GM23338 (cell line): ENCODE measurements around the gene FGGY. TPM values are rescaled to one million over a fixed set of nuclear protein-coding genes. Genes with fewer than 3 reads are reported as not detected.

Experiments
- ATAC-seq: fragments of 200-7000 bp; cut with Tn5 transposase; 3 replicates; pipeline ENCODE4 v1.9.1; 2020
- DNase-seq: peaks from one replicate; pipeline ENCODE4 v3.0.0-alpha.2; 2015; ENCODE audit warnings: low spot score
- H2AFZ ChIP-seq: fragments of 200-600 bp; sonication (generic); 2 replicates; pipeline ENCODE4 v1.8.0; 2016; ENCODE audit warnings: antibody characterized with exemption, mild to moderate bottlenecking, moderate library complexity
- H3F3A ChIP-seq: fragments of 200-600 bp; sonication (generic); replicated peaks from 2 replicates; pipeline ENCODE4 v1.8.0; 2017; ENCODE audit warnings: antibody characterized with exemption, mixed run types, low read depth
- H3K27ac ChIP-seq: fragments of 200-600 bp; sonication (generic); 2 replicates; pipeline ENCODE4 v1.6.1; 2016; ENCODE audit warnings: low read depth
- H3K27me3 ChIP-seq: fragments of 200-600 bp; sonication (generic); 2 replicates; pipeline ENCODE4 v1.8.0; 2016; ENCODE audit warnings: mild to moderate bottlenecking, mixed run types, moderate library complexity; ENCODE audit not compliant: insufficient read depth
- H3K36me3 ChIP-seq: fragments of 200-600 bp; sonication (generic); 2 replicates; pipeline ENCODE4 v1.8.0; 2016; ENCODE audit warnings: mild to moderate bottlenecking; ENCODE audit not compliant: insufficient read depth
- H3K4me1 ChIP-seq: fragments of 200-600 bp; sonication (generic); 2 replicates; pipeline ENCODE4 v1.8.0; 2016; ENCODE audit warnings: mild to moderate bottlenecking, moderate library complexity; ENCODE audit not compliant: insufficient read depth
- H3K4me2 ChIP-seq: fragments of 200-600 bp; sonication (generic); 2 replicates; pipeline ENCODE4 v1.7.1; 2017; ENCODE audit warnings: mixed run types
- H3K4me3 ChIP-seq: fragments of 200-600 bp; sonication (generic); 2 replicates; pipeline ENCODE4 v1.6.1; 2016; ENCODE audit warnings: mixed run types
- H3K79me2 ChIP-seq: fragments of 200-600 bp; sonication (generic); replicated peaks from 2 replicates; pipeline ENCODE4 v1.8.0; 2017; ENCODE audit warnings: mild to moderate bottlenecking; ENCODE audit not compliant: insufficient read depth
- H3K9me2 ChIP-seq: fragments of 200-600 bp; sonication (generic); 2 replicates; pipeline ENCODE4 v1.8.0; 2017; ENCODE audit not compliant: insufficient read depth
- H4K20me1 ChIP-seq: fragments of 200-600 bp; sonication (generic); replicated peaks from 2 replicates; pipeline ENCODE4 v1.8.0; 2017; ENCODE audit warnings: mild to moderate bottlenecking; ENCODE audit not compliant: insufficient read depth
- H3K27ac Mint-ChIP-seq: 2 replicates; pipeline ENCODE4 v1.8.0; 2020; ENCODE audit warnings: inconsistent platforms, mild to moderate bottlenecking, moderate library complexity, mixed read lengths
- H3K27me3 Mint-ChIP-seq: 3 replicates; pipeline ENCODE4 v1.8.0; 2022; ENCODE audit warnings: low read depth, mild to moderate bottlenecking, moderate library complexity, mixed read lengths, inconsistent platforms; ENCODE audit not compliant: insufficient read depth, poor library complexity
- H3K36me3 Mint-ChIP-seq: 3 replicates; pipeline ENCODE4 v1.8.0; 2021; ENCODE audit warnings: low read depth, mild to moderate bottlenecking, inconsistent platforms, moderate library complexity, mixed read lengths
- H3K4me1 Mint-ChIP-seq: 3 replicates; pipeline ENCODE4 v1.8.0; 2020; ENCODE audit warnings: mild to moderate bottlenecking, inconsistent platforms, mixed read lengths
- H3K4me3 Mint-ChIP-seq: 3 replicates; pipeline ENCODE4 v1.8.0; 2021; ENCODE audit warnings: moderate library complexity, mild to moderate bottlenecking, inconsistent platforms, mixed read lengths
- H3K9me3 Mint-ChIP-seq: 3 replicates; pipeline ENCODE4 v1.8.0; 2020; ENCODE audit warnings: moderate library complexity, mild to moderate bottlenecking, inconsistent platforms, mixed read lengths
- CREB1 ChIP-seq: fragments of 250-450 bp; sonication (Bioruptor Pico); IDR thresholded peaks from 2 replicates; pipeline ENCODE4 v1.5.0; 2020; ENCODE audit warnings: low read depth, mild to moderate bottlenecking, moderate library complexity
- EZH2 ChIP-seq: fragments of 200-600 bp; sonication (generic); IDR thresholded peaks from one replicate; pipeline ENCODE4 v1.8.0; 2017; ENCODE audit warnings: antibody characterized with exemption, mild to moderate bottlenecking, low read depth; ENCODE audit not compliant: unreplicated experiment
- EZH2phosphoT487 ChIP-seq: fragments of 200-600 bp; sonication (generic); IDR thresholded peaks from one replicate; pipeline ENCODE4 v1.8.1; 2018; ENCODE audit warnings: antibody characterized with exemption; ENCODE audit not compliant: unreplicated experiment
- JUNB ChIP-seq: IDR thresholded peaks from one replicate; pipeline ENCODE4 v1.6.1; 2016; ENCODE audit warnings: antibody characterized with exemption; ENCODE audit not compliant: unreplicated experiment
- NANOG ChIP-seq: IDR thresholded peaks from 2 replicates; pipeline ENCODE4 v1.6.1; 2016; ENCODE audit warnings: antibody characterized with exemption, borderline replicate concordance
- POLR2AphosphoS5 ChIP-seq: IDR thresholded peaks from 2 replicates; pipeline ENCODE4 v1.6.1; 2016; ENCODE audit warnings: antibody characterized with exemption, low read depth
- STAT1 ChIP-seq: IDR thresholded peaks from one replicate; pipeline ENCODE4 v1.6.1; 2016; ENCODE audit warnings: antibody characterized with exemption; ENCODE audit not compliant: unreplicated experiment
- ZNF114 ChIP-seq: fragments of 250-450 bp; sonication (Bioruptor Pico); IDR thresholded peaks from 2 replicates; pipeline ENCODE4 v1.5.0; 2020; ENCODE audit warnings: mild to moderate bottlenecking, moderate library complexity
- ZNF331 ChIP-seq: fragments of 250-450 bp; sonication (Bioruptor Pico); IDR thresholded peaks from 2 replicates; pipeline ENCODE4 v1.5.0; 2020; ENCODE audit warnings: low read depth, mild to moderate bottlenecking, moderate library complexity
- polyA plus RNA-seq: library from polyadenylated mRNA; unstranded; fragments of >200 nt; fragmentation: Nextera tagmentation; extraction: Ambion mirVana; gene quantifications from 2 replicates; pipeline ENCODE4 v1.2.1, GENCODE V29; 2016
- total RNA-seq: library from RNA; depleted of rRNA; stranded (reverse); fragments of >200 nt; shearing (Covaris generic); gene quantifications from 2 replicates; pipeline ENCODE4 v1.2.3, GENCODE V29; 2014
- TF ChIP-seq, protein P1 (sequence below): IDR thresholded peaks from one replicate; pipeline ENCODE4 v1.6.1; 2018; ENCODE audit warnings: antibody characterized with exemption; ENCODE audit not compliant: unreplicated experiment
- TF ChIP-seq, protein P2 (sequence below), 2 experiments: fragments of 200-600 bp in 1 of 2; sonication (generic) in 1 of 2; conservative IDR thresholded peaks; 2 replicates each; pipeline versions ENCODE4 v1.5.1 to v1.6.1; 2016 to 2017; ENCODE audit warnings: antibody characterized with exemption in 2 of 2, low read depth in 2 of 2, mild to moderate bottlenecking in 2 of 2, moderate library complexity in 1 of 2
- TF ChIP-seq, protein P3 (sequence below): fragments of 250-450 bp; sonication (Bioruptor Pico); IDR thresholded peaks from 2 replicates; pipeline ENCODE4 v1.5.0; 2020; ENCODE audit warnings: mild to moderate bottlenecking, moderate library complexity

The FGGY gene
- total and polyA plus RNA-seq, 2 experiments from 2014 or later: 10.9 to 21.4 TPM

DNA sequence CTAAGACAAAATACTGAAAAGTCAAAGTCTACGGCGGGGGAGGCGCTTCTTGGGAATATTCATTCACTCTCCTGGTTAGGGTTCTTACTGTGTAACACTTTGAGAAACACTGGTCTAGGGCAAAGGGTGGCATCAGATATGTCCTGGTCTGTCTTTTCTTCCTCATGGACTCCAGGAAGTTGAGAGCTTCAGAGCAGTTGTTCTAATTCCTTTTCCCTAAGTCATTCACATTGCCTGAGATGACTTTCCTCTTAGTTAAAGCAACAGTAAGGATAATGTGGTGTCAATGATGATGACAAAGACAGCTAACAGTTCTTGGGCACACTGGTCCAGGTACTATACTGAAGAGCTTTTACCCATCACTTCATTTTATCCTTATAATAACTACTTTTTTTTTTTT is 27.0 kb downstream of the FGGY start (continued):
- TF ChIP-seq, protein P1, sequence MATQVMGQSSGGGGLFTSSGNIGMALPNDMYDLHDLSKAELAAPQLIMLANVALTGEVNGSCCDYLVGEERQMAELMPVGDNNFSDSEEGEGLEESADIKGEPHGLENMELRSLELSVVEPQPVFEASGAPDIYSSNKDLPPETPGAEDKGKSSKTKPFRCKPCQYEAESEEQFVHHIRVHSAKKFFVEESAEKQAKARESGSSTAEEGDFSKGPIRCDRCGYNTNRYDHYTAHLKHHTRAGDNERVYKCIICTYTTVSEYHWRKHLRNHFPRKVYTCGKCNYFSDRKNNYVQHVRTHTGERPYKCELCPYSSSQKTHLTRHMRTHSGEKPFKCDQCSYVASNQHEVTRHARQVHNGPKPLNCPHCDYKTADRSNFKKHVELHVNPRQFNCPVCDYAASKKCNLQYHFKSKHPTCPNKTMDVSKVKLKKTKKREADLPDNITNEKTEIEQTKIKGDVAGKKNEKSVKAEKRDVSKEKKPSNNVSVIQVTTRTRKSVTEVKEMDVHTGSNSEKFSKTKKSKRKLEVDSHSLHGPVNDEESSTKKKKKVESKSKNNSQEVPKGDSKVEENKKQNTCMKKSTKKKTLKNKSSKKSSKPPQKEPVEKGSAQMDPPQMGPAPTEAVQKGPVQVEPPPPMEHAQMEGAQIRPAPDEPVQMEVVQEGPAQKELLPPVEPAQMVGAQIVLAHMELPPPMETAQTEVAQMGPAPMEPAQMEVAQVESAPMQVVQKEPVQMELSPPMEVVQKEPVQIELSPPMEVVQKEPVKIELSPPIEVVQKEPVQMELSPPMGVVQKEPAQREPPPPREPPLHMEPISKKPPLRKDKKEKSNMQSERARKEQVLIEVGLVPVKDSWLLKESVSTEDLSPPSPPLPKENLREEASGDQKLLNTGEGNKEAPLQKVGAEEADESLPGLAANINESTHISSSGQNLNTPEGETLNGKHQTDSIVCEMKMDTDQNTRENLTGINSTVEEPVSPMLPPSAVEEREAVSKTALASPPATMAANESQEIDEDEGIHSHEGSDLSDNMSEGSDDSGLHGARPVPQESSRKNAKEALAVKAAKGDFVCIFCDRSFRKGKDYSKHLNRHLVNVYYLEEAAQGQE: no peak
- TF ChIP-seq ZNF331 (no peak), ZNF114 (CRISPR knock-in tag) (no peak), JUNB (no peak), EZH2 (no peak), STAT1 (no peak), CREB1 (CRISPR knock-in tag) (no peak), POLR2AphosphoS5 (no peak), EZH2phosphoT487 (no peak)
- TF ChIP-seq, protein P2, sequence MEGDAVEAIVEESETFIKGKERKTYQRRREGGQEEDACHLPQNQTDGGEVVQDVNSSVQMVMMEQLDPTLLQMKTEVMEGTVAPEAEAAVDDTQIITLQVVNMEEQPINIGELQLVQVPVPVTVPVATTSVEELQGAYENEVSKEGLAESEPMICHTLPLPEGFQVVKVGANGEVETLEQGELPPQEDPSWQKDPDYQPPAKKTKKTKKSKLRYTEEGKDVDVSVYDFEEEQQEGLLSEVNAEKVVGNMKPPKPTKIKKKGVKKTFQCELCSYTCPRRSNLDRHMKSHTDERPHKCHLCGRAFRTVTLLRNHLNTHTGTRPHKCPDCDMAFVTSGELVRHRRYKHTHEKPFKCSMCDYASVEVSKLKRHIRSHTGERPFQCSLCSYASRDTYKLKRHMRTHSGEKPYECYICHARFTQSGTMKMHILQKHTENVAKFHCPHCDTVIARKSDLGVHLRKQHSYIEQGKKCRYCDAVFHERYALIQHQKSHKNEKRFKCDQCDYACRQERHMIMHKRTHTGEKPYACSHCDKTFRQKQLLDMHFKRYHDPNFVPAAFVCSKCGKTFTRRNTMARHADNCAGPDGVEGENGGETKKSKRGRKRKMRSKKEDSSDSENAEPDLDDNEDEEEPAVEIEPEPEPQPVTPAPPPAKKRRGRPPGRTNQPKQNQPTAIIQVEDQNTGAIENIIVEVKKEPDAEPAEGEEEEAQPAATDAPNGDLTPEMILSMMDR (conservative IDR thresholded peaks at IDR 0.05; ENCODE audit: low read depth in 2 of 2): no peak

DNA sequence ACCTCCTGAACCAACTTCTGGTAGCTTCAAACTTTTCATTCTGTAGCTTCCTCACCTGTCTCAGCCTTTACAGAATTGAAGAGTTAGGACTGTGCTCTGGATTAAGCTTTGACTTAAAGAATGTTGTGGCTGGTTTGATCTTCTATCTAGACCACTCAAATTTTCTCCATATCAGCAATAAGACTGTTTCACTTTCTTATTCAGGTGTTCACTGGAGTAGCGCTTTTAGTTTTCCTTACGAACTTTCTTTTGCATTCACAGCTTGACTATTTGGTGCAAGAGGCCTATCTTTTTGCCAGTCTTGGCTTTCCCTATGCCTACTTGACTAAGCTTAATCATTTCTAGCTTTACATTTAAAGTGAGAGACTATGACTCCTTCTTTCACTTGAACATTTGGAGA is 31.5 kb downstream of the FGGY start:
- H4K20me1 ChIP-seq: no peaks in the 10 kb centered on the region
- DNase-seq (no peak), ATAC-seq (no peak)
- no peaks in the 10 kb centered on the region for H3F3A ChIP-seq
- H2AFZ ChIP-seq: no peak overlapping the region
- no peak overlapping the region for H3K4me3 ChIP-seq
- H3K36me3 ChIP-seq: no peaks in the 10 kb centered on the region
- H3K27me3 ChIP-seq: no peaks in the 10 kb centered on the region
- TF ChIP-seq EZH2phosphoT487: no peak
- TF ChIP-seq CREB1 (CRISPR knock-in tag): no peak
- TF ChIP-seq, protein P3, sequence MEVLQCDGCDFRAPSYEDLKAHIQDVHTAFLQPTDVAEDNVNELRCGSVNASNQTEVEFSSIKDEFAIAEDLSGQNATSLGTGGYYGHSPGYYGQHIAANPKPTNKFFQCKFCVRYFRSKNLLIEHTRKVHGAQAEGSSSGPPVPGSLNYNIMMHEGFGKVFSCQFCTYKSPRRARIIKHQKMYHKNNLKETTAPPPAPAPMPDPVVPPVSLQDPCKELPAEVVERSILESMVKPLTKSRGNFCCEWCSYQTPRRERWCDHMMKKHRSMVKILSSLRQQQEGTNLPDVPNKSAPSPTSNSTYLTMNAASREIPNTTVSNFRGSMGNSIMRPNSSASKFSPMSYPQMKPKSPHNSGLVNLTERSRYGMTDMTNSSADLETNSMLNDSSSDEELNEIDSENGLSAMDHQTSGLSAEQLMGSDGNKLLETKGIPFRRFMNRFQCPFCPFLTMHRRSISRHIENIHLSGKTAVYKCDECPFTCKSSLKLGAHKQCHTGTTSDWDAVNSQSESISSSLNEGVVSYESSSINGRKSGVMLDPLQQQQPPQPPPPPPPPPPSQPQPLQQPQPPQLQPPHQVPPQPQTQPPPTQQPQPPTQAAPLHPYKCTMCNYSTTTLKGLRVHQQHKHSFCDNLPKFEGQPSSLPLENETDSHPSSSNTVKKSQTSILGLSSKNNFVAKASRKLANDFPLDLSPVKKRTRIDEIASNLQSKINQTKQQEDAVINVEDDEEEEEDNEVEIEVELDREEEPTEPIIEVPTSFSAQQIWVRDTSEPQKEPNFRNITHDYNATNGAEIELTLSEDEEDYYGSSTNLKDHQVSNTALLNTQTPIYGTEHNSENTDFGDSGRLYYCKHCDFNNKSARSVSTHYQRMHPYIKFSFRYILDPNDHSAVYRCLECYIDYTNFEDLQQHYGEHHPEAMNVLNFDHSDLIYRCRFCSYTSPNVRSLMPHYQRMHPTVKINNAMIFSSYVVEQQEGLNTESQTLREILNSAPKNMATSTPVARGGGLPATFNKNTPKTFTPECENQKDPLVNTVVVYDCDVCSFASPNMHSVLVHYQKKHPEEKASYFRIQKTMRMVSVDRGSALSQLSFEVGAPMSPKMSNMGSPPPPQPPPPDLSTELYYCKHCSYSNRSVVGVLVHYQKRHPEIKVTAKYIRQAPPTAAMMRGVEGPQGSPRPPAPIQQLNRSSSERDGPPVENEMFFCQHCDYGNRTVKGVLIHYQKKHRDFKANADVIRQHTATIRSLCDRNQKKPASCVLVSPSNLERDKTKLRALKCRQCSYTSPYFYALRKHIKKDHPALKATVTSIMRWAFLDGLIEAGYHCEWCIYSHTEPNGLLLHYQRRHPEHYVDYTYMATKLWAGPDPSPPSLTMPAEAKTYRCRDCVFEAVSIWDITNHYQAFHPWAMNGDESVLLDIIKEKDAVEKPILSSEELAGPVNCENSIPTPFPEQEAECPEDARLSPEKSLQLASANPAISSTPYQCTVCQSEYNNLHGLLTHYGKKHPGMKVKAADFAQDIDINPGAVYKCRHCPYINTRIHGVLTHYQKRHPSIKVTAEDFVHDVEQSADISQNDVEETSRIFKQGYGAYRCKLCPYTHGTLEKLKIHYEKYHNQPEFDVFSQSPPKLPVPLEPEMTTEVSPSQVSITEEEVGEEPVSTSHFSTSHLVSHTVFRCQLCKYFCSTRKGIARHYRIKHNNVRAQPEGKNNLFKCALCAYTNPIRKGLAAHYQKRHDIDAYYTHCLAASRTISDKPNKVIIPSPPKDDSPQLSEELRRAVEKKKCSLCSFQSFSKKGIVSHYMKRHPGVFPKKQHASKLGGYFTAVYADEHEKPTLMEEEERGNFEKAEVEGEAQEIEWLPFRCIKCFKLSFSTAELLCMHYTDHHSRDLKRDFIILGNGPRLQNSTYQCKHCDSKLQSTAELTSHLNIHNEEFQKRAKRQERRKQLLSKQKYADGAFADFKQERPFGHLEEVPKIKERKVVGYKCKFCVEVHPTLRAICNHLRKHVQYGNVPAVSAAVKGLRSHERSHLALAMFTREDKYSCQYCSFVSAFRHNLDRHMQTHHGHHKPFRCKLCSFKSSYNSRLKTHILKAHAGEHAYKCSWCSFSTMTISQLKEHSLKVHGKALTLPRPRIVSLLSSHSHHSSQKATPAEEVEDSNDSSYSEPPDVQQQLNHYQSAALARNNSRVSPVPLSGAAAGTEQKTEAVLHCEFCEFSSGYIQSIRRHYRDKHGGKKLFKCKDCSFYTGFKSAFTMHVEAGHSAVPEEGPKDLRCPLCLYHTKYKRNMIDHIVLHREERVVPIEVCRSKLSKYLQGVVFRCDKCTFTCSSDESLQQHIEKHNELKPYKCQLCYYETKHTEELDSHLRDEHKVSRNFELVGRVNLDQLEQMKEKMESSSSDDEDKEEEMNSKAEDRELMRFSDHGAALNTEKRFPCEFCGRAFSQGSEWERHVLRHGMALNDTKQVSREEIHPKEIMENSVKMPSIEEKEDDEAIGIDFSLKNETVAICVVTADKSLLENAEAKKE (CRISPR knock-in tag): no peak
- TF ChIP-seq NANOG: no peak
- no peak for TF ChIP-seq JUNB
- TF ChIP-seq ZNF331: no peak
- Mint-ChIP-seq H3K4me1 (peaks cover 8% of the 10 kb centered on the region; the same call in 2 of the 3 replicates), H3K27me3 (no peaks in the 10 kb centered on the region), H3K4me3 (no peak overlapping the region), H3K36me3 (peaks cover 29% of the 10 kb centered on the region), H3K27ac (no peak overlapping the region), H3K9me3 (peaks cover 6% of the 10 kb centered on the region; the same call in 2 of the 3 replicates)
- no peaks in the 10 kb centered on the region for H3K79me2 ChIP-seq
- no peaks in the 10 kb centered on the region for H3K4me1 ChIP-seq
- H3K9me2 ChIP-seq: peaks cover 15% of the 10 kb centered on the region
- H3K27ac ChIP-seq: no peak overlapping the region
- H3K4me2 ChIP-seq: no peak overlapping the region
